GM23338 (cell line): ENCODE data around the gene TRIM27. TPM values are rescaled to one million over a fixed set of nuclear protein-coding genes. Genes with fewer than 3 reads are reported as not detected.

Source experiments
- ATAC-seq: fragments of 200-7000 bp; cut with Tn5 transposase; 3 replicates; pipeline ENCODE4 v1.9.1; 2020
- DNase-seq: peaks from one replicate; pipeline ENCODE4 v3.0.0-alpha.2; 2015; ENCODE audit warnings: low spot score
- H2AFZ ChIP-seq: fragments of 200-600 bp; sonication (generic); 2 replicates; pipeline ENCODE4 v1.8.0; 2016; ENCODE audit warnings: antibody characterized with exemption, mild to moderate bottlenecking, moderate library complexity
- H3F3A ChIP-seq: fragments of 200-600 bp; sonication (generic); replicated peaks from 2 replicates; pipeline ENCODE4 v1.8.0; 2017; ENCODE audit warnings: antibody characterized with exemption, mixed run types, low read depth
- H3K27ac ChIP-seq: fragments of 200-600 bp; sonication (generic); 2 replicates; pipeline ENCODE4 v1.6.1; 2016; ENCODE audit warnings: low read depth
- H3K27me3 ChIP-seq: fragments of 200-600 bp; sonication (generic); 2 replicates; pipeline ENCODE4 v1.8.0; 2016; ENCODE audit warnings: mild to moderate bottlenecking, mixed run types, moderate library complexity; ENCODE audit not compliant: insufficient read depth
- H3K36me3 ChIP-seq: fragments of 200-600 bp; sonication (generic); 2 replicates; pipeline ENCODE4 v1.8.0; 2016; ENCODE audit warnings: mild to moderate bottlenecking; ENCODE audit not compliant: insufficient read depth
- H3K4me1 ChIP-seq: fragments of 200-600 bp; sonication (generic); 2 replicates; pipeline ENCODE4 v1.8.0; 2016; ENCODE audit warnings: mild to moderate bottlenecking, moderate library complexity; ENCODE audit not compliant: insufficient read depth
- H3K4me2 ChIP-seq: fragments of 200-600 bp; sonication (generic); 2 replicates; pipeline ENCODE4 v1.7.1; 2017; ENCODE audit warnings: mixed run types
- H3K4me3 ChIP-seq: fragments of 200-600 bp; sonication (generic); 2 replicates; pipeline ENCODE4 v1.6.1; 2016; ENCODE audit warnings: mixed run types
- H3K79me2 ChIP-seq: fragments of 200-600 bp; sonication (generic); replicated peaks from 2 replicates; pipeline ENCODE4 v1.8.0; 2017; ENCODE audit warnings: mild to moderate bottlenecking; ENCODE audit not compliant: insufficient read depth
- H3K9me2 ChIP-seq: fragments of 200-600 bp; sonication (generic); 2 replicates; pipeline ENCODE4 v1.8.0; 2017; ENCODE audit not compliant: insufficient read depth
- H4K20me1 ChIP-seq: fragments of 200-600 bp; sonication (generic); replicated peaks from 2 replicates; pipeline ENCODE4 v1.8.0; 2017; ENCODE audit warnings: mild to moderate bottlenecking; ENCODE audit not compliant: insufficient read depth
- H3K27ac Mint-ChIP-seq: 2 replicates; pipeline ENCODE4 v1.8.0; 2020; ENCODE audit warnings: inconsistent platforms, mild to moderate bottlenecking, moderate library complexity, mixed read lengths
- H3K27me3 Mint-ChIP-seq: 3 replicates; pipeline ENCODE4 v1.8.0; 2022; ENCODE audit warnings: low read depth, mild to moderate bottlenecking, moderate library complexity, mixed read lengths, inconsistent platforms; ENCODE audit not compliant: insufficient read depth, poor library complexity
- H3K36me3 Mint-ChIP-seq: 3 replicates; pipeline ENCODE4 v1.8.0; 2021; ENCODE audit warnings: low read depth, mild to moderate bottlenecking, inconsistent platforms, moderate library complexity, mixed read lengths
- H3K4me1 Mint-ChIP-seq: 3 replicates; pipeline ENCODE4 v1.8.0; 2020; ENCODE audit warnings: mild to moderate bottlenecking, inconsistent platforms, mixed read lengths
- H3K4me3 Mint-ChIP-seq: 3 replicates; pipeline ENCODE4 v1.8.0; 2021; ENCODE audit warnings: moderate library complexity, mild to moderate bottlenecking, inconsistent platforms, mixed read lengths
- H3K9me3 Mint-ChIP-seq: 3 replicates; pipeline ENCODE4 v1.8.0; 2020; ENCODE audit warnings: moderate library complexity, mild to moderate bottlenecking, inconsistent platforms, mixed read lengths
- EZH2 ChIP-seq: fragments of 200-600 bp; sonication (generic); IDR thresholded peaks from one replicate; pipeline ENCODE4 v1.8.0; 2017; ENCODE audit warnings: antibody characterized with exemption, mild to moderate bottlenecking, low read depth; ENCODE audit not compliant: unreplicated experiment
- NANOG ChIP-seq: IDR thresholded peaks from 2 replicates; pipeline ENCODE4 v1.6.1; 2016; ENCODE audit warnings: antibody characterized with exemption, borderline replicate concordance
- POLR2AphosphoS5 ChIP-seq: IDR thresholded peaks from 2 replicates; pipeline ENCODE4 v1.6.1; 2016; ENCODE audit warnings: antibody characterized with exemption, low read depth
- ZNF331 ChIP-seq: fragments of 250-450 bp; sonication (Bioruptor Pico); IDR thresholded peaks from 2 replicates; pipeline ENCODE4 v1.5.0; 2020; ENCODE audit warnings: low read depth, mild to moderate bottlenecking, moderate library complexity
- polyA plus RNA-seq: library from polyadenylated mRNA; unstranded; fragments of >200 nt; fragmentation: Nextera tagmentation; extraction: Ambion mirVana; gene quantifications from 2 replicates; pipeline ENCODE4 v1.2.1, GENCODE V29; 2016
- total RNA-seq: library from RNA; depleted of rRNA; stranded (reverse); fragments of >200 nt; shearing (Covaris generic); gene quantifications from 2 replicates; pipeline ENCODE4 v1.2.3, GENCODE V29; 2014
- TF ChIP-seq, protein P1 (sequence below): IDR thresholded peaks from 2 replicates; pipeline ENCODE4 v1.6.1; 2016; ENCODE audit warnings: antibody characterized with exemption
- TF ChIP-seq, protein P2 (sequence below), 2 experiments: fragments of 200-600 bp in 1 of 2; sonication (generic) in 1 of 2; conservative IDR thresholded peaks; 2 replicates each; pipeline versions ENCODE4 v1.5.1 to v1.6.1; 2016 to 2017; ENCODE audit warnings: antibody characterized with exemption in 2 of 2, low read depth in 2 of 2, mild to moderate bottlenecking in 2 of 2, moderate library complexity in 1 of 2
- TF ChIP-seq, protein P3 (sequence below): fragments of 250-450 bp; sonication (Bioruptor Pico); IDR thresholded peaks from 2 replicates; pipeline ENCODE4 v1.5.0; 2020; ENCODE audit warnings: mild to moderate bottlenecking, moderate library complexity

TRIM27 gene
- total and polyA plus RNA-seq, 2 experiments from 2014 or later = 43.1 to 127 TPM

GRCh38 chr6:28896505-28897368, 27.0 kb downstream of the TRIM27 start (continued):
- TF ChIP-seq NANOG (no peak), EZH2 (no peak)
- TF ChIP-seq, protein P1, sequence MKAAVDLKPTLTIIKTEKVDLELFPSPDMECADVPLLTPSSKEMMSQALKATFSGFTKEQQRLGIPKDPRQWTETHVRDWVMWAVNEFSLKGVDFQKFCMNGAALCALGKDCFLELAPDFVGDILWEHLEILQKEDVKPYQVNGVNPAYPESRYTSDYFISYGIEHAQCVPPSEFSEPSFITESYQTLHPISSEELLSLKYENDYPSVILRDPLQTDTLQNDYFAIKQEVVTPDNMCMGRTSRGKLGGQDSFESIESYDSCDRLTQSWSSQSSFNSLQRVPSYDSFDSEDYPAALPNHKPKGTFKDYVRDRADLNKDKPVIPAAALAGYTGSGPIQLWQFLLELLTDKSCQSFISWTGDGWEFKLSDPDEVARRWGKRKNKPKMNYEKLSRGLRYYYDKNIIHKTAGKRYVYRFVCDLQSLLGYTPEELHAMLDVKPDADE = no peak
- TF ChIP-seq, protein P2, sequence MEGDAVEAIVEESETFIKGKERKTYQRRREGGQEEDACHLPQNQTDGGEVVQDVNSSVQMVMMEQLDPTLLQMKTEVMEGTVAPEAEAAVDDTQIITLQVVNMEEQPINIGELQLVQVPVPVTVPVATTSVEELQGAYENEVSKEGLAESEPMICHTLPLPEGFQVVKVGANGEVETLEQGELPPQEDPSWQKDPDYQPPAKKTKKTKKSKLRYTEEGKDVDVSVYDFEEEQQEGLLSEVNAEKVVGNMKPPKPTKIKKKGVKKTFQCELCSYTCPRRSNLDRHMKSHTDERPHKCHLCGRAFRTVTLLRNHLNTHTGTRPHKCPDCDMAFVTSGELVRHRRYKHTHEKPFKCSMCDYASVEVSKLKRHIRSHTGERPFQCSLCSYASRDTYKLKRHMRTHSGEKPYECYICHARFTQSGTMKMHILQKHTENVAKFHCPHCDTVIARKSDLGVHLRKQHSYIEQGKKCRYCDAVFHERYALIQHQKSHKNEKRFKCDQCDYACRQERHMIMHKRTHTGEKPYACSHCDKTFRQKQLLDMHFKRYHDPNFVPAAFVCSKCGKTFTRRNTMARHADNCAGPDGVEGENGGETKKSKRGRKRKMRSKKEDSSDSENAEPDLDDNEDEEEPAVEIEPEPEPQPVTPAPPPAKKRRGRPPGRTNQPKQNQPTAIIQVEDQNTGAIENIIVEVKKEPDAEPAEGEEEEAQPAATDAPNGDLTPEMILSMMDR (conservative IDR thresholded peaks at IDR 0.05; ENCODE audit: low read depth in 2 of 2) = peak in 1 of 2 experiments; percentile 30; a peak in 2 of 4 replicates

DNA sequence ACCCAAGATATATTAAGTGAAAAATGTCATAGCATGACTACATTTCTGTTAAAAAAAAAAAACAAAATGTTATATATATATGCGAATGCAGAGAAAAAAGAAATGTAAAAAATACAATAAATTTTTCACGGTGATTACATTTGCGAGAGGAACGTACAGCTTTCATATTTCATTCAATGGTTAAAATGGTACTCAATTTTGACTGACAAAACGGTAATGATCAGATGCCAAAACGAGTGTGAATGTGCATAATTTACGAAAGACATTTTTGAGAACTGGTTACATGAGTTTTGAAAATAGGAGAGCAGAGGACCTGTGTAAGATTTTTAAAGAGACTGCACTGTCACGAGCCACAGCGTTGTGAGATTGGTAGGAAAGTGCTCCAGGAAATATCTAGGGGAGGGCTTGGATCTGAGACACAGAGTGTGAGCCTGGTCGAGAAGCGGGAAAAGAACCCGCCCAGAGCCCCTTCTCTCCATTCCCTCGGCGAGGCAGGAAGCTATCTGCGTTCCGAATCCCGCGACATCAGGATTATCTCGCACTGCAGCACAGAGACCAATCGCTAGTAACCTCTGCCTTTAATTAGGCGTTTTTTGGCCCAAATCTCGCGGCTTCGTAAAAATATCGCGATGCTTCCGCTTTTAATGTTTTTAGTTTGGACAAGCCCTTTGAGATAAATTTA, 28.5 kb downstream of the TRIM27 start:
- peak overlapping the region; percentile 76 for H3K4me2 ChIP-seq
- H3K9me2 ChIP-seq = no peaks in the 10 kb centered on the region
- peaks cover 3% of the 10 kb centered on the region for H3K4me1 Mint-ChIP-seq
- H3K4me3 Mint-ChIP-seq = peak overlapping the region; percentile 94
- no peaks in the 10 kb centered on the region for H3K27me3 ChIP-seq
- TF ChIP-seq ZNF331 (no peak), POLR2AphosphoS5 (peak; percentile 81)
- TF ChIP-seq, protein P3, sequence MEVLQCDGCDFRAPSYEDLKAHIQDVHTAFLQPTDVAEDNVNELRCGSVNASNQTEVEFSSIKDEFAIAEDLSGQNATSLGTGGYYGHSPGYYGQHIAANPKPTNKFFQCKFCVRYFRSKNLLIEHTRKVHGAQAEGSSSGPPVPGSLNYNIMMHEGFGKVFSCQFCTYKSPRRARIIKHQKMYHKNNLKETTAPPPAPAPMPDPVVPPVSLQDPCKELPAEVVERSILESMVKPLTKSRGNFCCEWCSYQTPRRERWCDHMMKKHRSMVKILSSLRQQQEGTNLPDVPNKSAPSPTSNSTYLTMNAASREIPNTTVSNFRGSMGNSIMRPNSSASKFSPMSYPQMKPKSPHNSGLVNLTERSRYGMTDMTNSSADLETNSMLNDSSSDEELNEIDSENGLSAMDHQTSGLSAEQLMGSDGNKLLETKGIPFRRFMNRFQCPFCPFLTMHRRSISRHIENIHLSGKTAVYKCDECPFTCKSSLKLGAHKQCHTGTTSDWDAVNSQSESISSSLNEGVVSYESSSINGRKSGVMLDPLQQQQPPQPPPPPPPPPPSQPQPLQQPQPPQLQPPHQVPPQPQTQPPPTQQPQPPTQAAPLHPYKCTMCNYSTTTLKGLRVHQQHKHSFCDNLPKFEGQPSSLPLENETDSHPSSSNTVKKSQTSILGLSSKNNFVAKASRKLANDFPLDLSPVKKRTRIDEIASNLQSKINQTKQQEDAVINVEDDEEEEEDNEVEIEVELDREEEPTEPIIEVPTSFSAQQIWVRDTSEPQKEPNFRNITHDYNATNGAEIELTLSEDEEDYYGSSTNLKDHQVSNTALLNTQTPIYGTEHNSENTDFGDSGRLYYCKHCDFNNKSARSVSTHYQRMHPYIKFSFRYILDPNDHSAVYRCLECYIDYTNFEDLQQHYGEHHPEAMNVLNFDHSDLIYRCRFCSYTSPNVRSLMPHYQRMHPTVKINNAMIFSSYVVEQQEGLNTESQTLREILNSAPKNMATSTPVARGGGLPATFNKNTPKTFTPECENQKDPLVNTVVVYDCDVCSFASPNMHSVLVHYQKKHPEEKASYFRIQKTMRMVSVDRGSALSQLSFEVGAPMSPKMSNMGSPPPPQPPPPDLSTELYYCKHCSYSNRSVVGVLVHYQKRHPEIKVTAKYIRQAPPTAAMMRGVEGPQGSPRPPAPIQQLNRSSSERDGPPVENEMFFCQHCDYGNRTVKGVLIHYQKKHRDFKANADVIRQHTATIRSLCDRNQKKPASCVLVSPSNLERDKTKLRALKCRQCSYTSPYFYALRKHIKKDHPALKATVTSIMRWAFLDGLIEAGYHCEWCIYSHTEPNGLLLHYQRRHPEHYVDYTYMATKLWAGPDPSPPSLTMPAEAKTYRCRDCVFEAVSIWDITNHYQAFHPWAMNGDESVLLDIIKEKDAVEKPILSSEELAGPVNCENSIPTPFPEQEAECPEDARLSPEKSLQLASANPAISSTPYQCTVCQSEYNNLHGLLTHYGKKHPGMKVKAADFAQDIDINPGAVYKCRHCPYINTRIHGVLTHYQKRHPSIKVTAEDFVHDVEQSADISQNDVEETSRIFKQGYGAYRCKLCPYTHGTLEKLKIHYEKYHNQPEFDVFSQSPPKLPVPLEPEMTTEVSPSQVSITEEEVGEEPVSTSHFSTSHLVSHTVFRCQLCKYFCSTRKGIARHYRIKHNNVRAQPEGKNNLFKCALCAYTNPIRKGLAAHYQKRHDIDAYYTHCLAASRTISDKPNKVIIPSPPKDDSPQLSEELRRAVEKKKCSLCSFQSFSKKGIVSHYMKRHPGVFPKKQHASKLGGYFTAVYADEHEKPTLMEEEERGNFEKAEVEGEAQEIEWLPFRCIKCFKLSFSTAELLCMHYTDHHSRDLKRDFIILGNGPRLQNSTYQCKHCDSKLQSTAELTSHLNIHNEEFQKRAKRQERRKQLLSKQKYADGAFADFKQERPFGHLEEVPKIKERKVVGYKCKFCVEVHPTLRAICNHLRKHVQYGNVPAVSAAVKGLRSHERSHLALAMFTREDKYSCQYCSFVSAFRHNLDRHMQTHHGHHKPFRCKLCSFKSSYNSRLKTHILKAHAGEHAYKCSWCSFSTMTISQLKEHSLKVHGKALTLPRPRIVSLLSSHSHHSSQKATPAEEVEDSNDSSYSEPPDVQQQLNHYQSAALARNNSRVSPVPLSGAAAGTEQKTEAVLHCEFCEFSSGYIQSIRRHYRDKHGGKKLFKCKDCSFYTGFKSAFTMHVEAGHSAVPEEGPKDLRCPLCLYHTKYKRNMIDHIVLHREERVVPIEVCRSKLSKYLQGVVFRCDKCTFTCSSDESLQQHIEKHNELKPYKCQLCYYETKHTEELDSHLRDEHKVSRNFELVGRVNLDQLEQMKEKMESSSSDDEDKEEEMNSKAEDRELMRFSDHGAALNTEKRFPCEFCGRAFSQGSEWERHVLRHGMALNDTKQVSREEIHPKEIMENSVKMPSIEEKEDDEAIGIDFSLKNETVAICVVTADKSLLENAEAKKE (CRISPR knock-in tag) = no peak
- TF ChIP-seq, protein P1 = peak; percentile 21; the same call in 1 of the 2 replicates
- ATAC-seq (peak; percentile 85), DNase-seq (peak; percentile 99)
- H3K36me3 ChIP-seq = no peaks in the 10 kb centered on the region
- H3F3A ChIP-seq = 0 out of 2 replicates have a peak, but pooled peaks cover 3% of the 10 kb centered on the region
- H3K9me3 Mint-ChIP-seq = peaks cover 7% of the 10 kb centered on the region; the same call in 2 of the 3 replicates
- H3K36me3 Mint-ChIP-seq = peaks cover 8% of the 10 kb centered on the region; the same call in 2 of the 3 replicates
- H3K27ac ChIP-seq = peak overlapping the region; percentile 95
- H3K4me3 ChIP-seq = peak overlapping the region; percentile 74
- H3K27ac Mint-ChIP-seq = peak overlapping the region; percentile 99
- no peaks in the 10 kb centered on the region; the same call in 1 of the 2 replicates for H4K20me1 ChIP-seq
- peaks cover 5% of the 10 kb centered on the region; the same call in 1 of the 2 replicates for H3K4me1 ChIP-seq
- no peaks in the 10 kb centered on the region for H3K79me2 ChIP-seq
- H3K27me3 Mint-ChIP-seq = peaks cover 28% of the 10 kb centered on the region
- no peak overlapping the region for H2AFZ ChIP-seq
